ENCODE results near the gene GALNT16.

GALNT16 gene

DNA sequence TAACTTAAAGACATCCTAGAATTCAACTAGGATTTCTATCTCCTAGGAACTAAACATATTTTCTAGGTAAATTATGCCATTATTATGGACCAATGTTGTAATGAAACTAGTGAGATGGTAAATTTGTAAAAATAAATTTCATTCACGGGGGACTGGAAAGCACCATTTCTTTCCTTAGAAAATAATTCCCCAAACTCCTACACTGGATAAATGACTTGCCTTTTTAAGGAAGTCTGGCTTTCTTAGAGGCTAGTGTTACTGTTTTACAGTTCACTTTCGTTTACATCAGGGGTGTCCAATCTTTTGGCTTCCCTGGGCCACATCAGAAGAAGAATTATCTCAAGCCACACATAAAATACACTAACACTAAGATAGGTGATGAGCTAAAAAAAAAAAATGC, 141.9 kb downstream of the GALNT16 start:
- no peak for DNase-seq
- Mint-ChIP-seq H3K36me3 (peaks cover 33% of the 10 kb centered on the region), H3K27ac (no peak overlapping the region), H3K27me3 (no peaks in the 10 kb centered on the region), H3K4me3 (no peak overlapping the region), H3K9me3 (no peaks in the 10 kb centered on the region), H3K4me1 (peaks cover 44% of the 10 kb centered on the region)
- CTCF ChIA-PET = interaction anchor here (1.3 kb wide), 1 partner anchor 141 kb away, joined by 4 read pairs; no protein-coding TSS in a partner anchor

DNA sequence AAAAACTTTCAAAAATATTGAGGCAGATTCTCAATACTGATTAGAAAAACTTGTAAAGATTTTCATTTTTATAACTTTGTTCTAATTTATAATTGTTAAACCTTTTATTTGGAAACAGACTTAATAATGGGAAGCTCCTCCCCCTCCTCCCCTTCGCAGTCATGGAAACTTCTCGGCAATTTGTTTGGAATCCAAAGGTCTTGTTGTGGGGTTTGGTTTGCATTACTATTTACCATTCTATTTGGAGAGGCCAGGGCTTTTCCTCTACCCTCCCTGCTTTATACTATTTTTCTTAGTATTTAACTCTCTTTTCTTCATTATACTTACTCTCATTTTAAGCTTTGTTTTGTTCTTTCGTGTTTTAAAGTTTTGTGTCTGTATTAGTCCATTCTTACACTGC, 144.5 kb downstream of the GALNT16 start:
- no peaks in the 10 kb centered on the region for H3K27me3 Mint-ChIP-seq
- H3K4me3 Mint-ChIP-seq = no peak overlapping the region
- CTCF ChIA-PET = no interaction called here
- peaks cover 27% of the 10 kb centered on the region for H3K36me3 Mint-ChIP-seq
- DNase-seq = no peak
- peaks cover 32% of the 10 kb centered on the region for H3K4me1 Mint-ChIP-seq
- H3K27ac Mint-ChIP-seq = no peak overlapping the region
- no peaks in the 10 kb centered on the region for H3K9me3 Mint-ChIP-seq

DNA sequence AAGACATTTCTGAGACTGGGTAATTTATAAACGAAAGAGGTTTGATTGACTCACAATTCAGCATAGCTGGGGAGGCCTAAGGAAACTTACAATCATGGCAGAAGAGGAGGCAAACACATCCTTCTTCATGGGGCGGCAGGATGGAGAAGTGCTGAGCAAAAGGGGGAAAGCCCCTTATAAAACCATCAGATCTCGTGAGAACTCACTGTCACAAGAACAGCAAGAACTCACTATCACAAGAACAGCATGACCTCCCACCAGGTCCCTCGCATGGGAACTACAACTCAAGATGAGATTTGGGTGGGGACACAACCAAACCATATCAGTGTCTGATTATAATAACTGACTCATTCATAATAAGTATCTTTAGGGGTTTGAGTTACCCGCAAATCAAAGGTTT, 144.9 kb downstream of the GALNT16 start:
- H3K27ac Mint-ChIP-seq = no peak overlapping the region
- no peak overlapping the region for H3K4me3 Mint-ChIP-seq
- H3K27me3 Mint-ChIP-seq = no peaks in the 10 kb centered on the region
- peaks cover 26% of the 10 kb centered on the region for H3K36me3 Mint-ChIP-seq
- CTCF ChIA-PET = no interaction called here
- no peak for DNase-seq
- peaks cover 28% of the 10 kb centered on the region for H3K4me1 Mint-ChIP-seq
- H3K9me3 Mint-ChIP-seq = no peaks in the 10 kb centered on the region

GRCh38 chr14:69405762-69406161, 145.8 kb downstream of the GALNT16 start:
- H3K4me1 Mint-ChIP-seq = peaks cover 20% of the 10 kb centered on the region
- DNase-seq = no peak
- H3K4me3 Mint-ChIP-seq = no peak overlapping the region
- H3K27ac Mint-ChIP-seq = no peak overlapping the region
- CTCF ChIA-PET = no interaction called here
- peaks cover 21% of the 10 kb centered on the region for H3K36me3 Mint-ChIP-seq
- H3K9me3 Mint-ChIP-seq = no peaks in the 10 kb centered on the region
- H3K27me3 Mint-ChIP-seq = no peaks in the 10 kb centered on the region

Measured in activated naive CD4-positive, alpha-beta T cell treated with anti-CD3 and anti-CD28 coated beads, Interleukin-2, amount 10 ng/mL, durations not matched to agents 7 days and 5 days (primary cell).